CD4-positive, alpha-beta memory T cell (primary cell): Measurements from ENCODE around the gene PLLP. TPM values are rescaled to one million over a fixed set of nuclear protein-coding genes. Genes with fewer than 3 reads are reported as not detected.
A peak's percentile ranks its signal among the peaks of the same experiment; 100 is the strongest.

Experiments
- CTCF ChIA-PET: fragments of 350-600 bp; sonication (Branson Sonifier 250); formaldehyde crosslinking; loops from one replicate; lab custom pipeline; 2021; ENCODE audit warnings: inconsistent platforms; ENCODE audit not compliant: partially characterized antibody; lab: Charles Lee
- POLR2A ChIA-PET: fragments of 350-600 bp; sonication (Branson Sonifier 250); formaldehyde crosslinking; loops from one replicate; lab custom pipeline; 2021; ENCODE audit not compliant: partially characterized antibody; lab: Charles Lee
- DNase-seq, 5 donors: peaks; one replicate each; pipeline versions ENCODE4 v3.0.0 to v3.0.0-alpha.2; 2020 to 2022; ENCODE audit warnings: mixed read lengths in 1 of 5
- H3K27ac ChIP-seq: one replicate; pipeline ENCODE4 v1.7.0; 2013; ENCODE audit warnings: low read depth, low read length
- H3K27me3 ChIP-seq: 2 replicates; pipeline ENCODE4 v1.7.0; 2013; ENCODE audit warnings: mild to moderate bottlenecking, low read length, moderate library complexity; ENCODE audit not compliant: insufficient read depth
- H3K36me3 ChIP-seq: 2 replicates; pipeline ENCODE4 v1.7.0; 2013; ENCODE audit warnings: mild to moderate bottlenecking, low read length, moderate library complexity; ENCODE audit not compliant: insufficient read depth
- H3K4me1 ChIP-seq: 2 replicates; pipeline ENCODE4 v1.7.0; 2013; ENCODE audit warnings: mild to moderate bottlenecking, low read length, moderate library complexity; ENCODE audit not compliant: insufficient read depth
- H3K4me3 ChIP-seq, 2 donors: one replicate each; pipeline ENCODE4 v1.7.0; 2013; ENCODE audit warnings: low read length in 2 of 2, mild to moderate bottlenecking in 1 of 2
- H3K9me3 ChIP-seq, 2 donors: one replicate each; pipeline ENCODE4 v1.7.0; 2013; ENCODE audit warnings: low read length in 2 of 2, control low read depth in 1 of 2; ENCODE audit not compliant: control insufficient read depth in 1 of 2
- H3K27ac Mint-ChIP-seq, 7 donors: one replicate each; pipeline ENCODE4 v1.8.0; 2020 to 2021; ENCODE audit warnings: mixed read lengths in 7 of 7, mild to moderate bottlenecking in 6 of 7, inconsistent platforms in 3 of 7, moderate library complexity in 3 of 7
- H3K27me3 Mint-ChIP-seq, 2 donors: one replicate each; pipeline ENCODE4 v1.8.0; 2020 to 2021; ENCODE audit warnings: mixed read lengths in 2 of 2
- H3K36me3 Mint-ChIP-seq, 2 donors: one replicate each; pipeline ENCODE4 v1.8.0; 2020 to 2021; ENCODE audit warnings: mixed read lengths in 2 of 2, inconsistent platforms in 1 of 2, mild to moderate bottlenecking in 1 of 2
- H3K4me1 Mint-ChIP-seq, 4 donors: one replicate each; pipeline ENCODE4 v1.8.0; 2020 to 2021; ENCODE audit warnings: mixed read lengths in 4 of 4, mild to moderate bottlenecking in 1 of 4
- H3K4me3 Mint-ChIP-seq, 8 donors: one replicate each; pipeline ENCODE4 v1.8.0; 2020 to 2021; ENCODE audit warnings: mixed read lengths in 8 of 8, mild to moderate bottlenecking in 7 of 8, moderate library complexity in 6 of 8, inconsistent platforms in 3 of 8
- H3K9me3 Mint-ChIP-seq, 8 donors: one replicate each; pipeline ENCODE4 v1.8.0; 2020 to 2021; ENCODE audit warnings: mixed read lengths in 8 of 8, mild to moderate bottlenecking in 5 of 8, inconsistent platforms in 3 of 8, moderate library complexity in 1 of 8
- intact Hi-C: fragments of 100-400 bp; cut with micrococcal nuclease; formaldehyde crosslinking; loops from one replicate; pipeline ENCODE4 v1.15.1; 2023
- polyA plus RNA-seq, 2 donors: library from polyadenylated mRNA; unstranded; fragments of 300-500 nt; fragmentation: Illumina TruSeq; gene quantifications; one replicate each; pipeline ENCODE4 v1.2.3, GENCODE V29; 2021
- total RNA-seq, 2 experiments: library from RNA; stranded (reverse); gene quantifications; one replicate each; pipeline ENCODE4 v1.2.3, GENCODE V29; 2021

Gene PLLP
- total and polyA plus RNA-seq, 4 experiments from 2014 or later: 1.6 to 2.4 (median 1.9) TPM

GRCh38 chr16:57263541-57264351, 20.7 kb downstream of the PLLP start:
- no peaks in the 10 kb centered on the region for H3K9me3 Mint-ChIP-seq
- H3K27ac Mint-ChIP-seq: peak overlapping the region in 2 of 7 donors; percentile 22 to 47

DNA sequence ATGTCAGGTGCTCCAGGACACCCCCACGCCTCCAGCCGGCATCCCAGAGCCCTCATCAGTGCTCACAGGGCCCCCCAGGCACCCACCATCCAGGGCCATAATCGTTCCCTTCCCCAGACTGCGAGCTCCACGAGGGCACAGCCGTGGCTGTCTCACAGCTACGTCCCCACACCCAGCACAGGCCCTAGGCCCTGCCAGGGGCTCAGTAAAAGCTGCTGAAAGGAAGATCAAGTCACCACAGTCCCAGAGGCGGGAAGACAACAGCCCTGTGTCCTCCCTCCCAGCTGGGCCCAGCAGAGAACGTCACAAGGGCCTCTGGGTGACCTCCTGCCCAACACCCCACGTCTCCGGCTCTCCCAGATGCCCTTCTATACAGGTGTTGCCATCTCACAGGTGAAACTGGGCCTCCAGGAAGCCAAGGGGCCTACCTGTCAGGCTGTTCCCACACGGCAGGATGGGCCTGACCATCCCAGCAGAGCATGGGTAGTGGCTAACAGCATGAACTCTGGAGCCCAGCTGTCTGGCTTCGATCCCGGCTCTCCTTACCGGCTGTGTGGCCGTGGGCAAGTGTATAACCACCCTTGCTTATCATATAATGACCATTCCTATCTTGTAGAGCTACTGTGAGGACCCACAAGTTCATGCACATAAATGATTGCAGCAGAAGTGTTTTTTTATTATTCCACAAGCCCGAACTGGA, 21.5 kb downstream of the PLLP start:
- no peaks in the 10 kb centered on the region for H3K27me3 Mint-ChIP-seq
- POLR2A ChIA-PET: interaction anchor here (0.8 to 1.2 kb wide), 2 partner anchors 15 to 18 kb away, joined by 3 read pairs; partner anchors contain the start of gene ARL2BP

More at GRCh38 chr16:57263541-57264351, 20.7 kb downstream of the PLLP start:
- Histone ChIP-seq H3K27me3 (no peaks in the 10 kb centered on the region), H3K4me3 (no peak overlapping the region), H3K9me3 (no peaks in the 10 kb centered on the region), H3K36me3 (no peaks in the 10 kb centered on the region), H3K4me1 (peaks cover 45% of the 10 kb centered on the region), H3K27ac (no peak overlapping the region)
- intact Hi-C loops: no loop called here
- H3K4me3 Mint-ChIP-seq: no peak overlapping the region
- H3K27me3 Mint-ChIP-seq: no peaks in the 10 kb centered on the region
- CTCF ChIA-PET: no interaction called here
- peaks cover 22 to 50% (median 31%) of the 10 kb centered on the region in 4 donors for H3K4me1 Mint-ChIP-seq
- H3K36me3 Mint-ChIP-seq: no peaks in the 10 kb centered on the region
- POLR2A ChIA-PET: interaction anchor here (0.8 kb wide), 1 partner anchor 19 kb away, joined by 3 read pairs; the partner anchor contains the start of gene ARL2BP
- DNase-seq: no peak

DNA sequence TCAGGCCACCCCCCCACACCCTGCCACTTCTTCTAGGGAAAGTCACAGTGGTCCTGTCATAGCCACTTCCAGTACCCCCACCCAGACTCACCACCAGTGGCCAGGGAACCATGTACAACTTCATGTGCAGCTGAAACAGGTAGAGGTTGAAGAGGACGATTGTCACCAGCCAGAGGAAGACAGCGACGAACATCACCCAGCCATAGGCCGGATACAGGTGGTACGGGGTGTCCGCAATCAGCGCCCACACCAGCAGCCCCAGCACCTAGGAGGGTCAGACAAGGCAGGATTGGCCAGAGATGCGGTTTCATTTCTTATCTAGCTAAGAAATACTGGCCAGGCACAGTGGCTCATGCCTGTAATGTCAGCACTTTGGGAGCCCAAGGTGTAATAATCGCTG, 22.7 kb downstream of the PLLP start:
- ChIA-PET POLR2A (interaction anchor here (1.2 kb wide), 1 partner anchor 16 kb away, joined by 3 read pairs; no protein-coding TSS in a partner anchor), CTCF (interaction anchor here (1.0 kb wide), 1 partner anchor 155 kb away, joined by 3 read pairs; no protein-coding TSS in a partner anchor)
- intact Hi-C loops: no loop called here
- no peak overlapping the region for H3K4me3 ChIP-seq
- H3K27me3 ChIP-seq: no peaks in the 10 kb centered on the region
- DNase-seq: no peak
- peaks cover 26% of the 10 kb centered on the region for H3K4me1 ChIP-seq
- no peak overlapping the region for H3K4me3 Mint-ChIP-seq
- H3K27ac Mint-ChIP-seq: peak overlapping the region in 1 of 7 donors; percentile 7
- no peaks in the 10 kb centered on the region for H3K9me3 ChIP-seq
- H3K36me3 ChIP-seq: no peaks in the 10 kb centered on the region
- H3K9me3 Mint-ChIP-seq: no peaks in the 10 kb centered on the region
- no peaks in the 10 kb centered on the region for H3K36me3 Mint-ChIP-seq
- peaks cover 12 to 34% (median 20%) of the 10 kb centered on the region in 4 donors for H3K4me1 Mint-ChIP-seq
- no peaks in the 10 kb centered on the region for H3K27me3 Mint-ChIP-seq
- H3K27ac ChIP-seq: no peak overlapping the region

More for the DNA sequence above, 21.5 kb downstream of the PLLP start:
- DNase-seq: no peak
- H3K36me3 Mint-ChIP-seq: no peaks in the 10 kb centered on the region
- peaks cover 19 to 46% (median 29%) of the 10 kb centered on the region in 4 donors for H3K4me1 Mint-ChIP-seq
- peaks cover 37% of the 10 kb centered on the region for H3K4me1 ChIP-seq
- CTCF ChIA-PET: no interaction called here
- H3K4me3 Mint-ChIP-seq: no peak overlapping the region
- H3K9me3 ChIP-seq: no peaks in the 10 kb centered on the region
- no peak overlapping the region for H3K27ac ChIP-seq
- H3K27ac Mint-ChIP-seq: peak overlapping the region in 4 of 7 donors; percentile 25 to 53 (median 44)
- H3K36me3 ChIP-seq: no peaks in the 10 kb centered on the region
- no peak overlapping the region for H3K4me3 ChIP-seq
- H3K9me3 Mint-ChIP-seq: no peaks in the 10 kb centered on the region
- intact Hi-C loops: no loop called here
- no peaks in the 10 kb centered on the region for H3K27me3 ChIP-seq

GRCh38 chr16:57260294-57260929, 24.1 kb downstream of the PLLP start:
- no peaks in the 10 kb centered on the region for H3K36me3 Mint-ChIP-seq
- peak in 1 of 5 donors; percentile 34 for DNase-seq
- no peaks in the 10 kb centered on the region for H3K27me3 ChIP-seq
- H3K9me3 Mint-ChIP-seq: no peaks in the 10 kb centered on the region
- no peaks in the 10 kb centered on the region for H3K9me3 ChIP-seq
- peaks cover 5 to 20% (median 10%) of the 10 kb centered on the region in 4 donors for H3K4me1 Mint-ChIP-seq
- peak overlapping the region; percentile 38 to 84 (median 73) for H3K27ac Mint-ChIP-seq
- no peaks in the 10 kb centered on the region for H3K27me3 Mint-ChIP-seq
- peak overlapping the region in 2 of 8 donors; percentile 11 to 48 for H3K4me3 Mint-ChIP-seq
- no peaks in the 10 kb centered on the region for H3K36me3 ChIP-seq
- ChIA-PET CTCF (no interaction called here), POLR2A (interaction anchor here (1.1 kb wide), 1 partner anchor 15 kb away, joined by 4 read pairs; the partner anchor contains the start of gene ARL2BP)
- peaks cover 12% of the 10 kb centered on the region for H3K4me1 ChIP-seq
- no peak overlapping the region for H3K4me3 ChIP-seq
- intact Hi-C loops: no loop called here
- H3K27ac ChIP-seq: no peak overlapping the region

DNA sequence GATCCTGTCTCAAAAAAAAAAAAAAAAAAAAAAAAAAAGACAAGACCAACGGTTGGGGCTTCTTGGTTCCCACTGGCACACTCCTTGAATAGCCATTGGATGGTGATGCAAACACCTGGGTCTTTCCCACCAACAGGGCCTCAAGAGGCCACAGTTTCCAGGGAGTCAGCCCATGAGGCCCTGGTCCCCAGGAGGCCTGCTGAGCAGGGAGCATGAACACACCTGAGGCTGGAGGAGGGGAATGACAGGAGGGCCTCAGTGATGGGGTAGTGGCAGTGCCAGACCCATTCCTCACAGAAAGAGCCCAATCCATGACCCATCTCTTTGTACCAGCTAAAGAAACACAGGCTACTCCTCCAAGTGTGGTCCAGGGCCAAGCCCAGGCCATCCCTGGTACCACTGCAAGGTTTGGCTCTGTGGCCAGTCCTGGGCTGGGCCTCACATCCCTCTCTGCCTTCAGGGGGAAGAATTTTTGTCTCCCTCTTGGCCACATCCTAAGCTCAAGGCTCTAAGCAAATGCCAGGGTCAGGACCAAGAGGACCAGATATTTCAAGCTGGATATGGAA, 25.5 kb downstream of the PLLP start:
- ChIA-PET POLR2A (interaction anchor here (1.2 kb wide), 1 partner anchor 14 kb away, joined by 4 read pairs; the partner anchor contains the start of gene ARL2BP), CTCF (no interaction called here)

DNA sequence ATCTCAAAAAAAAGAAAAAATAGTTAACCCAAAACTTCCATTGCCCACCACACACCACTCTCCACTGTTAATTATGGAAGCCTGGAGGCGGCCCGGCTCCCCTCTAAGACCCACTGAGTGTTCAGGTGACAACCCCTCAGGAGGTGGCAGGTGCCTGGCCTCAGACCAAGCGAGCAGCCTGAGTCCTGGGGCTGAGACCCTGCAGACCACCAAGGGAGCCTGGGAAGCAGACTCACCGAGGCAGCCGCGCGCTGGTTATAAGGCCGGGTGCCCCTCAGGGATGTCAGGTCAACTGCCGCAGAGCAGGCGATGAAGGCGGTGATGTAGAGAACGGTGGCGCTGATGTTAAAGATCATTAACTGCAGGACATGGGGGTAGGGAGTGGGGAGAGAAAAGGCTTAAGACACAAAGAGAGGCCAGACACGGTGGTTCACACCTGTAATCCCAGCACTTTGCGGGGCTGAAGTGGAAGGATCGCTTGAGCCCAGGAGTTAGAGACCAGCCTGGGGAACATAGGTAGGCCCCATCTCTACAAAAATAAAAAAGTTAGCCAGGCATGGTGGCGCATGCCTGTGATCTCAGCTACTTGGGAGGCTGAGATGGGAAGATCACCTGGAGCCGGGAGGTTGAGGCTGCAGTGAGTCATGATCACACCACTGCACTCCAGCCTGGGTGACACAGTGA, 26.1 kb downstream of the PLLP start:
- Mint-ChIP-seq H3K27ac (peak overlapping the region in 1 of 7 donors; percentile 82), H3K9me3 (no peaks in the 10 kb centered on the region), H3K4me3 (no peak overlapping the region), H3K27me3 (no peaks in the 10 kb centered on the region), H3K36me3 (peaks cover 0 to 7% of the 10 kb centered on the region in 2 donors), H3K4me1 (peaks cover 3 to 16% (median 7%) of the 10 kb centered on the region in 4 donors)
- intact Hi-C loops: no loop called here
- no peaks in the 10 kb centered on the region for H3K36me3 ChIP-seq
- H3K9me3 ChIP-seq: no peaks in the 10 kb centered on the region
- ChIA-PET CTCF (no interaction called here), POLR2A (interaction anchor here (1.2 kb wide), 1 partner anchor 13 kb away, joined by 4 read pairs; the partner anchor contains the start of gene ARL2BP)
- H3K27ac ChIP-seq: no peak overlapping the region
- no peak overlapping the region for H3K4me3 ChIP-seq
- H3K4me1 ChIP-seq: peaks cover 7% of the 10 kb centered on the region
- no peak for DNase-seq
- H3K27me3 ChIP-seq: no peaks in the 10 kb centered on the region

More for the DNA sequence above, 25.5 kb downstream of the PLLP start:
- no peak for DNase-seq
- peaks cover 7% of the 10 kb centered on the region for H3K4me1 ChIP-seq
- Mint-ChIP-seq H3K27ac (no peak overlapping the region), H3K27me3 (no peaks in the 10 kb centered on the region), H3K36me3 (peaks cover 0 to 5% of the 10 kb centered on the region in 2 donors), H3K9me3 (no peaks in the 10 kb centered on the region), H3K4me3 (no peak overlapping the region), H3K4me1 (peaks cover 3 to 16% (median 7%) of the 10 kb centered on the region in 4 donors)
- no peaks in the 10 kb centered on the region for H3K27me3 ChIP-seq
- intact Hi-C loops: no loop called here
- no peak overlapping the region for H3K27ac ChIP-seq
- no peaks in the 10 kb centered on the region for H3K36me3 ChIP-seq
- no peak overlapping the region for H3K4me3 ChIP-seq
- no peaks in the 10 kb centered on the region for H3K9me3 ChIP-seq
